Measurements from ENCODE around the gene FBXO2. TPM values are rescaled to one million over a fixed set of nuclear protein-coding genes. Genes with fewer than 3 reads are reported as not detected.
A peak's percentile ranks its signal among the peaks of the same experiment; 100 is the strongest.

Gene FBXO2
- total and polyA plus RNA-seq, 9 of the 15 experiments (the other 6 are each of a cell fraction or from before 2014, with no cell fraction given): 0.04 to 1.9 (median 0.27) TPM

GRCh38 chr1:11688506-11688905, 34.3 kb upstream of the FBXO2 start (continued):
- TF ChIP-seq ZSCAN32 (CRISPR knock-in tag; IDR thresholded peaks at IDR 0.05): no peak
- no peak for TF ChIP-seq ZNF280A (IDR thresholded peaks at IDR 0.05; ENCODE audit: low read depth, partially characterized antibody)
- TF ChIP-seq ETV6 (IDR thresholded peaks at IDR 0.05; ENCODE audit: borderline replicate concordance in 1 of 2, low read depth in 2 of 2, low read length in 1 of 2): no peak
- TF ChIP-seq ETV6 (CRISPR knock-in tag; IDR thresholded peaks at IDR 0.05; ENCODE audit: borderline replicate concordance): no peak
- TF ChIP-seq DMBX1 (CRISPR knock-in tag; IDR thresholded peaks at IDR 0.05; ENCODE audit: borderline replicate concordance): peak; percentile 49; the same call in 1 of the 2 replicates
- TF ChIP-seq ZNF644 (tag; IDR thresholded peaks at IDR 0.05; ENCODE audit: low read depth): 0 out of 2 replicates have a peak, but pooled peaks have one; percentile 40
- no peak for TF ChIP-seq ZNF23 (CRISPR knock-in tag; IDR thresholded peaks at IDR 0.05)
- TF ChIP-seq NCOA2 (IDR thresholded peaks at IDR 0.05; ENCODE audit: partially characterized antibody in 2 of 2): no peak
- peak; percentile 92 for TF ChIP-seq CREB3 (tag; conservative IDR thresholded peaks at IDR 0.05; ENCODE audit: low read depth)
- no peak for TF ChIP-seq ID3 (CRISPR knock-in tag; IDR thresholded peaks at IDR 0.05)
- peak; percentile 78 for TF ChIP-seq ID3 (tag; IDR thresholded peaks at IDR 0.05)
- TF ChIP-seq PTTG1 (tag; IDR thresholded peaks at IDR 0.05; ENCODE audit: low read depth): peak; percentile 85
- TF ChIP-seq NUFIP1 (IDR thresholded peaks at IDR 0.05; ENCODE audit: partially characterized antibody): no peak
- TF ChIP-seq GTF2B (IDR thresholded peaks at IDR 0.05; ENCODE audit: extremely low read depth, insufficient read length): no peak
- no peak for TF ChIP-seq NRF1 (conservative IDR thresholded peaks at IDR 0.05 in 1 of 2, IDR thresholded peaks at IDR 0.05 in 1 of 2)

All from K562 (cell line).